A673 (cell line): ENCODE data around the gene MGAT4A.

Source experiments
- EZH2 ChIP-seq: fragments of 200-600 bp; sonication (generic); IDR thresholded peaks from 2 replicates; pipeline ENCODE4 v1.6.1; 2017; ENCODE audit warnings: borderline replicate concordance, low read depth, mild to moderate bottlenecking, mixed read lengths, antibody characterized with exemption, low read length; ENCODE audit not compliant: poor library complexity, severe bottlenecking
- TF ChIP-seq, protein P1 (sequence below): fragments of 300-800, 200-600 bp; sonication (generic); conservative IDR thresholded peaks from 2 replicates; pipeline ENCODE4 v1.5.1; 2017; ENCODE audit warnings: low read depth, mild to moderate bottlenecking, antibody characterized with exemption, low read length, moderate library complexity, mixed read lengths

DNA sequence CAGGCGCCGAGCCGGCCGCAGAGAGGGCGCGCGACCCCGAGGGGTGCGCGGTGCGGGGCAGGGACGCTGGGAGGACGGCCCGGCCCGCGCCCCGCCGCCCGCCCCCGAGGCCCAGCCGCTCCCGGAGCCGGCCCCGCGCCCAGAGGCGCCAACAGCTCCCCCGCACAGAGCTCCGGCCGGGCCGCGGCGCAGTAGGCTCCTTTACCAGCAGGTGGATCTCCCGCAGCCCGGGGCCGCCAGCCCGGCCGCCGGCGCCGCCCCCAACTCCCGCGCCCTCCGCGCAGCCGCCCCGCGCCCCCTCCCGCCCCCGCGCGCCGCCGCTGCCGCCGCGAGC lies 258 bp downstream of the MGAT4A start:
- TF ChIP-seq EZH2 = no peak
- TF ChIP-seq, protein P1, sequence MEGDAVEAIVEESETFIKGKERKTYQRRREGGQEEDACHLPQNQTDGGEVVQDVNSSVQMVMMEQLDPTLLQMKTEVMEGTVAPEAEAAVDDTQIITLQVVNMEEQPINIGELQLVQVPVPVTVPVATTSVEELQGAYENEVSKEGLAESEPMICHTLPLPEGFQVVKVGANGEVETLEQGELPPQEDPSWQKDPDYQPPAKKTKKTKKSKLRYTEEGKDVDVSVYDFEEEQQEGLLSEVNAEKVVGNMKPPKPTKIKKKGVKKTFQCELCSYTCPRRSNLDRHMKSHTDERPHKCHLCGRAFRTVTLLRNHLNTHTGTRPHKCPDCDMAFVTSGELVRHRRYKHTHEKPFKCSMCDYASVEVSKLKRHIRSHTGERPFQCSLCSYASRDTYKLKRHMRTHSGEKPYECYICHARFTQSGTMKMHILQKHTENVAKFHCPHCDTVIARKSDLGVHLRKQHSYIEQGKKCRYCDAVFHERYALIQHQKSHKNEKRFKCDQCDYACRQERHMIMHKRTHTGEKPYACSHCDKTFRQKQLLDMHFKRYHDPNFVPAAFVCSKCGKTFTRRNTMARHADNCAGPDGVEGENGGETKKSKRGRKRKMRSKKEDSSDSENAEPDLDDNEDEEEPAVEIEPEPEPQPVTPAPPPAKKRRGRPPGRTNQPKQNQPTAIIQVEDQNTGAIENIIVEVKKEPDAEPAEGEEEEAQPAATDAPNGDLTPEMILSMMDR = no peak
